HCT116 (cell line): Measurements from ENCODE around the gene EPHB4.

Experiments
- CEBPB ChIP-seq: IDR thresholded peaks from 2 replicates; pipeline ENCODE4 v1.6.1; 2012; ENCODE audit warnings: low read depth
- EZH2 ChIP-seq: fragments of 200-600 bp; sonication (generic); IDR thresholded peaks from 2 replicates; pipeline ENCODE4 v1.6.1; 2017; ENCODE audit warnings: antibody characterized with exemption, mixed run types
- EZH2phosphoT487 ChIP-seq: fragments of 200-600 bp; IDR thresholded peaks from 2 replicates; pipeline ENCODE4 v1.6.1; 2018; ENCODE audit warnings: antibody characterized with exemption, borderline replicate concordance
- JUND ChIP-seq: IDR thresholded peaks from 2 replicates; pipeline ENCODE4 v1.6.1; 2012
- POLR2A ChIP-seq: IDR thresholded peaks from 2 replicates; pipeline ENCODE4 v1.7.0; 2011; ENCODE audit warnings: borderline replicate concordance; ENCODE audit not compliant: insufficient read depth, insufficient read length; ENCODE audit errors: extremely low read depth
- POLR2AphosphoS5 ChIP-seq: IDR thresholded peaks from 2 replicates; pipeline ENCODE4 v1.6.1; 2011; ENCODE audit warnings: mild to moderate bottlenecking, low read depth, low read length, moderate library complexity
- RAD21 ChIP-seq: IDR thresholded peaks from 2 replicates; pipeline ENCODE4 v1.6.1; 2012; ENCODE audit warnings: low read depth, mild to moderate bottlenecking
- SP1 ChIP-seq: IDR thresholded peaks from 2 replicates; pipeline ENCODE4 v1.6.1; 2012; ENCODE audit warnings: low read depth
- YY1 ChIP-seq: IDR thresholded peaks from 2 replicates; pipeline ENCODE4 v1.6.1; 2011; ENCODE audit warnings: low read length, low read depth, moderate library complexity, mild to moderate bottlenecking; ENCODE audit not compliant: insufficient replicate concordance; ENCODE audit errors: extremely low read depth
- ZNF274 ChIP-seq: fragments of 200-500 bp; sonication (Bioruptor generic); IDR thresholded peaks from 2 replicates; pipeline ENCODE4 v1.6.1; 2014; ENCODE audit warnings: mild to moderate bottlenecking, low read depth, low read length, inconsistent platforms
- TF ChIP-seq, protein P1 (sequence below), 3 experiments: fragments of 200-600 bp in 1 of 3; sonication (generic) in 1 of 3; IDR thresholded peaks in 2 of 3; conservative IDR thresholded peaks in 1 of 3; 2 replicates each; pipeline ENCODE4 v1.5.1; 2012 to 2017; ENCODE audit warnings: low read depth in 2 of 3, low read length in 2 of 3, antibody characterized with exemption in 1 of 3, borderline replicate concordance in 1 of 3, control low read depth in 1 of 3, mild to moderate bottlenecking in 1 of 3, mixed read lengths in 1 of 3, mixed run types in 1 of 3, moderate library complexity in 1 of 3; ENCODE audit not compliant: insufficient read depth in 1 of 3
- TF ChIP-seq, protein P2 (sequence below): IDR thresholded peaks from 2 replicates; pipeline ENCODE4 v1.6.1; 2012
- TF ChIP-seq, protein P3 (sequence below): IDR thresholded peaks from 2 replicates; pipeline ENCODE4 v1.6.1; 2012

- no peak for TF ChIP-seq RAD21
- no peak for TF ChIP-seq YY1
- TF ChIP-seq EZH2: no peak
- TF ChIP-seq POLR2A: no peak
- TF ChIP-seq, protein P1, sequence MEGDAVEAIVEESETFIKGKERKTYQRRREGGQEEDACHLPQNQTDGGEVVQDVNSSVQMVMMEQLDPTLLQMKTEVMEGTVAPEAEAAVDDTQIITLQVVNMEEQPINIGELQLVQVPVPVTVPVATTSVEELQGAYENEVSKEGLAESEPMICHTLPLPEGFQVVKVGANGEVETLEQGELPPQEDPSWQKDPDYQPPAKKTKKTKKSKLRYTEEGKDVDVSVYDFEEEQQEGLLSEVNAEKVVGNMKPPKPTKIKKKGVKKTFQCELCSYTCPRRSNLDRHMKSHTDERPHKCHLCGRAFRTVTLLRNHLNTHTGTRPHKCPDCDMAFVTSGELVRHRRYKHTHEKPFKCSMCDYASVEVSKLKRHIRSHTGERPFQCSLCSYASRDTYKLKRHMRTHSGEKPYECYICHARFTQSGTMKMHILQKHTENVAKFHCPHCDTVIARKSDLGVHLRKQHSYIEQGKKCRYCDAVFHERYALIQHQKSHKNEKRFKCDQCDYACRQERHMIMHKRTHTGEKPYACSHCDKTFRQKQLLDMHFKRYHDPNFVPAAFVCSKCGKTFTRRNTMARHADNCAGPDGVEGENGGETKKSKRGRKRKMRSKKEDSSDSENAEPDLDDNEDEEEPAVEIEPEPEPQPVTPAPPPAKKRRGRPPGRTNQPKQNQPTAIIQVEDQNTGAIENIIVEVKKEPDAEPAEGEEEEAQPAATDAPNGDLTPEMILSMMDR (IDR thresholded peaks at IDR 0.05 in 2 of 3, conservative IDR thresholded peaks at IDR 0.05 in 1 of 3; ENCODE audit: borderline replicate concordance in 1 of 3, insufficient read depth in 1 of 3, low read depth in 2 of 3, low read length in 2 of 3): no peak
- no peak for TF ChIP-seq ZNF274
- no peak for TF ChIP-seq POLR2AphosphoS5
- TF ChIP-seq, protein P2, sequence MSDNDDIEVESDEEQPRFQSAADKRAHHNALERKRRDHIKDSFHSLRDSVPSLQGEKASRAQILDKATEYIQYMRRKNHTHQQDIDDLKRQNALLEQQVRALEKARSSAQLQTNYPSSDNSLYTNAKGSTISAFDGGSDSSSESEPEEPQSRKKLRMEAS: no peak
- TF ChIP-seq SP1: no peak
- TF ChIP-seq, protein P3, sequence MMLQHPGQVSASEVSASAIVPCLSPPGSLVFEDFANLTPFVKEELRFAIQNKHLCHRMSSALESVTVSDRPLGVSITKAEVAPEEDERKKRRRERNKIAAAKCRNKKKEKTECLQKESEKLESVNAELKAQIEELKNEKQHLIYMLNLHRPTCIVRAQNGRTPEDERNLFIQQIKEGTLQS: no peak
- no peak for TF ChIP-seq CEBPB
- TF ChIP-seq EZH2phosphoT487: no peak
- no peak for TF ChIP-seq JUND
Observed at GRCh38 chr7:100823534-100823933, 3.8 kb downstream of the EPHB4 start.
